Trophoblast cell (in vitro differentiated cells and primary cell): ENCODE data around the gene NGB.

Source experiments
- DNase-seq, 2 donors: peaks; one replicate each; pipeline ENCODE4 v3.0.0-alpha.2; 2016
- H2AFZ ChIP-seq: 2 replicates; pipeline ENCODE4 v1.6.1; 2013; ENCODE audit warnings: low read length, moderate library complexity, mild to moderate bottlenecking; ENCODE audit not compliant: insufficient read depth, poor library complexity
- H2AK5ac ChIP-seq: 2 replicates; pipeline ENCODE4 v1.6.1; 2013; ENCODE audit warnings: mild to moderate bottlenecking, low read length
- H2BK120ac ChIP-seq: 2 replicates; pipeline ENCODE4 v1.6.1; 2013; ENCODE audit warnings: low read length, mild to moderate bottlenecking, moderate library complexity; ENCODE audit not compliant: insufficient read depth, poor library complexity
- H2BK12ac ChIP-seq: 2 replicates; pipeline ENCODE4 v1.6.1; 2013; ENCODE audit warnings: mild to moderate bottlenecking, low read length, moderate library complexity
- H2BK5ac ChIP-seq: 2 replicates; pipeline ENCODE4 v1.6.1; 2013; ENCODE audit warnings: low read length, low read depth, moderate library complexity, mild to moderate bottlenecking; ENCODE audit not compliant: poor library complexity
- H3K14ac ChIP-seq: 2 replicates; pipeline ENCODE4 v1.6.1; 2013; ENCODE audit warnings: mild to moderate bottlenecking, low read length
- H3K18ac ChIP-seq: 2 replicates; pipeline ENCODE4 v1.6.1; 2013; ENCODE audit warnings: mild to moderate bottlenecking, low read length
- H3K23ac ChIP-seq: 2 replicates; pipeline ENCODE4 v1.6.1; 2013; ENCODE audit warnings: low read length
- H3K27ac ChIP-seq: 2 replicates; pipeline ENCODE4 v1.5.1; 2013; ENCODE audit warnings: low read depth, mild to moderate bottlenecking, inconsistent platforms, low read length, moderate library complexity
- H3K27me3 ChIP-seq: 2 replicates; pipeline ENCODE4 v1.6.1; 2013; ENCODE audit warnings: inconsistent platforms, mild to moderate bottlenecking, low read length, moderate library complexity; ENCODE audit not compliant: insufficient read depth
- H3K36me3 ChIP-seq, 2 experiments: 1 replicate in 1 of 2; 2 replicates in 1 of 2; pipeline ENCODE4 v1.6.1; 2013; ENCODE audit warnings: low read length in 2 of 2, mild to moderate bottlenecking in 2 of 2, moderate library complexity in 1 of 2; ENCODE audit not compliant: insufficient read depth in 2 of 2, control insufficient read depth in 1 of 2
- H3K4ac ChIP-seq: 2 replicates; pipeline ENCODE4 v1.6.1; 2013; ENCODE audit warnings: low read depth, mild to moderate bottlenecking, low read length, moderate library complexity
- H3K4me1 ChIP-seq, 2 experiments: 1 replicate in 1 of 2; 2 replicates in 1 of 2; pipeline ENCODE4 v1.6.1; 2013; ENCODE audit warnings: low read length in 2 of 2, mild to moderate bottlenecking in 2 of 2, moderate library complexity in 1 of 2; ENCODE audit not compliant: insufficient read depth in 2 of 2, control insufficient read depth in 1 of 2
- H3K4me2 ChIP-seq: 2 replicates; pipeline ENCODE4 v1.6.1; 2013; ENCODE audit warnings: inconsistent platforms, mild to moderate bottlenecking, low read length, moderate library complexity
- H3K4me3 ChIP-seq: 2 replicates; pipeline ENCODE4 v1.5.1; 2013; ENCODE audit warnings: mild to moderate bottlenecking, low read depth, low read length, inconsistent platforms
- H3K79me1 ChIP-seq: one replicate; pipeline ENCODE4 v1.6.1; 2013; ENCODE audit warnings: low read length
- H3K79me2 ChIP-seq: 2 replicates; pipeline ENCODE4 v1.6.1; 2013; ENCODE audit warnings: low read length, mild to moderate bottlenecking; ENCODE audit not compliant: control insufficient read depth, insufficient read depth, poor library complexity
- H3K9ac ChIP-seq: 2 replicates; pipeline ENCODE4 v1.6.1; 2013; ENCODE audit warnings: mild to moderate bottlenecking, low read length
- H3K9me3 ChIP-seq: 2 replicates; pipeline ENCODE4 v1.6.1; 2013; ENCODE audit warnings: low read depth, mild to moderate bottlenecking, control low read depth, inconsistent platforms, low read length; ENCODE audit not compliant: insufficient read depth
- H4K12ac ChIP-seq: 2 replicates; pipeline ENCODE4 v1.6.1; 2013; ENCODE audit warnings: low read depth, mild to moderate bottlenecking, low read length, moderate library complexity
- H4K8ac ChIP-seq: 2 replicates; pipeline ENCODE4 v1.6.1; 2013; ENCODE audit warnings: low read depth, mild to moderate bottlenecking, low read length, moderate library complexity
- H4K91ac ChIP-seq: one replicate; pipeline ENCODE4 v1.6.1; 2013; ENCODE audit warnings: low read depth, mild to moderate bottlenecking, low read length, moderate library complexity
- WGBS: extraction: QIAGEN DNeasy Blood & Tissue Kit; methylation state at CpG from one replicate; pipeline ENCODE4 v1.1.7; 2013; ENCODE audit warnings: missing lambda C conversion rate; ENCODE audit not compliant: insufficient read length, insufficient coverage; ENCODE audit errors: extremely low coverage; 5-methylcytosine and 5-hydroxymethylcytosine counted together

The NGB gene

DNA sequence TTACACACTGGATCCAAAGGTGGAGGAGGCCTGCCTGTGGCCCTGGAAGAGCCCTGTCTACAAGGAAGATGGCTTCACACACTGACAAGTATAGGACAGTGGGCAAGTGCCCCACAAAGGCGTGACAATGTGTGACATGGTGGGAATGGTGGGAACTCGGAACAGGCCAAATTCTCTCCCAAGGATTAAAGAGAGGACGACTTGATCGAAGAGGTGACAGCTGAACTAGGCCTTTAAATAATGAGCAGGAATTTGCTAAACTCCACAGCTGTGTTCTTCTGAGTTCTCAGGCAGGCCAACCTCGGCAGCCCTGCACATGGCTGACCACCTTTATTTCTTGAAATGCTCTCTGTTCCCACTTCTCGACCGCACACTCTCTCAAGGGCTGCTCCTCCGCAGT, 25.9 kb upstream of the NGB start:
- H3K14ac ChIP-seq: no peak overlapping the region
- no peak overlapping the region for H3K9ac ChIP-seq
- H3K79me2 ChIP-seq: no peaks in the 10 kb centered on the region
- H2BK120ac ChIP-seq: no peak overlapping the region
- H3K9me3 ChIP-seq: no peaks in the 10 kb centered on the region
- no peak for DNase-seq
- no peak overlapping the region for H2BK5ac ChIP-seq
- H4K8ac ChIP-seq: no peak overlapping the region
- H3K18ac ChIP-seq: no peak overlapping the region
- H4K91ac ChIP-seq: no peak overlapping the region
- H3K36me3 ChIP-seq: peaks cover 15 to 32% of the 10 kb centered on the region in 2 experiments
- no peak overlapping the region for H2AK5ac ChIP-seq
- no peak overlapping the region for H3K4ac ChIP-seq
- H3K4me2 ChIP-seq: no peak overlapping the region
- no peak overlapping the region for H4K12ac ChIP-seq
- H3K79me1 ChIP-seq: peaks cover 8% of the 10 kb centered on the region
- no peak overlapping the region for H2AFZ ChIP-seq
- WGBS: no CpG with 5 or more reads among the region's 8 CpGs
- H3K23ac ChIP-seq: no peak overlapping the region
- no peak overlapping the region for H2BK12ac ChIP-seq
- no peak overlapping the region for H3K4me3 ChIP-seq
- peaks cover 0 to 4% of the 10 kb centered on the region in 2 experiments for H3K4me1 ChIP-seq
- no peak overlapping the region for H3K27ac ChIP-seq
- H3K27me3 ChIP-seq: no peaks in the 10 kb centered on the region

DNA sequence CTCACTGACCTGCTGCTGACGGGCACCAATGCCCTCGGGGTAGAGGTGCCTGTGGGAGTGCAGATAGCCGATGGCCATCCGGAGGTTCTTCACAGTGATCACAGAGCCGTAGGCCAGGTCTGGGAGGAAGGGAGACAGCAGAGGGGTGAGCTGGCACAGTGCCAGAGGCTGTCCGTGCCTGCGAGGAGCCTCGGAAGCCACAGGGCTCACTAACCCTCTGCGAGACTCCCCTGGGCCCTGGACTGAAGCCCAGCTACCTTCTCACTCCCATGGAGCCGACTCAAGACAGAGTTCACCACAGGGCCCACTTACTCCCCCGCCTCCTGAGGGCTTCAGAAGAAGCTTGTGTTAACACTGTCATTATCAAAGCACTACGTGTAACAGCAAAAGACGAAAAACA, 25.1 kb upstream of the NGB start:
- Histone ChIP-seq H3K4me2 (no peak overlapping the region), H3K4me1 (peaks cover 0 to 2% of the 10 kb centered on the region in 2 experiments), H4K91ac (no peak overlapping the region), H3K4me3 (no peak overlapping the region), H3K36me3 (peaks cover 15 to 32% of the 10 kb centered on the region in 2 experiments), H3K79me1 (peaks cover under 1% of the 10 kb centered on the region), H3K27me3 (no peaks in the 10 kb centered on the region), H2BK120ac (no peak overlapping the region), H3K9ac (no peak overlapping the region), H3K14ac (no peak overlapping the region), H3K23ac (no peak overlapping the region), H3K79me2 (no peaks in the 10 kb centered on the region), H3K27ac (no peak overlapping the region), H4K8ac (no peak overlapping the region), H4K12ac (no peak overlapping the region), H3K9me3 (no peaks in the 10 kb centered on the region), H2BK5ac (no peak overlapping the region), H2BK12ac (no peak overlapping the region), H3K18ac (peak overlapping the region; percentile 61), H3K4ac (no peak overlapping the region), H2AFZ (no peak overlapping the region), H2AK5ac (no peak overlapping the region)
- no peak for DNase-seq
- no CpG with 5 or more reads among the region's 13 CpGs for WGBS

DNA sequence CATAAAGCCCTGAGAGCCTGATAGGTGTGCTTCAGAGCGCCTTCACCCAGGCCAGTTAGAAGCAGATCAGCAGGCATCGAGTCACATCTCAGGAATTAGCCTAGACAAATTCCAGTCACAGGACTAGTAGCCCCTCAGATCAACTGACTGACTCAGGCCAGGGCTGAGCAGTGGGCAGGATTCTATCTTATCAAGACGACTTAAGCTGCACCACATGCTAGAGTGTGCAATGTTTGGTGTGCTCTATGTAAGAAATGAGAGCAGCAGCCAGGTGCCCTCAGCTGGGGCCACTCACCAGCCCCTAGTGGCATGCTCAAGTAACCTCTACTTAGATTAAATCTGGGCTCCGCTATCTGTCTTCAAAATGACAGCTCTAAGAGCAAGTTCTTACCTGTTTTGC, 19.7 kb upstream of the NGB start:
- Histone ChIP-seq H2BK5ac (no peak overlapping the region), H3K27ac (no peak overlapping the region), H3K18ac (no peak overlapping the region), H3K4me2 (no peak overlapping the region), H3K9me3 (no peaks in the 10 kb centered on the region), H2BK120ac (no peak overlapping the region), H3K14ac (no peak overlapping the region), H3K79me2 (no peaks in the 10 kb centered on the region), H4K12ac (no peak overlapping the region), H3K79me1 (no peaks in the 10 kb centered on the region), H3K4me1 (peaks cover 4 to 8% of the 10 kb centered on the region in 2 experiments), H4K91ac (no peak overlapping the region), H2BK12ac (no peak overlapping the region), H2AFZ (no peak overlapping the region), H3K4me3 (no peak overlapping the region), H3K36me3 (peaks cover 5 to 9% of the 10 kb centered on the region in 2 experiments), H3K4ac (no peak overlapping the region), H2AK5ac (no peak overlapping the region), H3K23ac (no peak overlapping the region), H4K8ac (no peak overlapping the region), H3K27me3 (no peaks in the 10 kb centered on the region), H3K9ac (no peak overlapping the region)
- no CpG with 5 or more reads among the region's 4 CpGs for WGBS
- DNase-seq: peak in 1 of 2 donors; percentile 14

DNA sequence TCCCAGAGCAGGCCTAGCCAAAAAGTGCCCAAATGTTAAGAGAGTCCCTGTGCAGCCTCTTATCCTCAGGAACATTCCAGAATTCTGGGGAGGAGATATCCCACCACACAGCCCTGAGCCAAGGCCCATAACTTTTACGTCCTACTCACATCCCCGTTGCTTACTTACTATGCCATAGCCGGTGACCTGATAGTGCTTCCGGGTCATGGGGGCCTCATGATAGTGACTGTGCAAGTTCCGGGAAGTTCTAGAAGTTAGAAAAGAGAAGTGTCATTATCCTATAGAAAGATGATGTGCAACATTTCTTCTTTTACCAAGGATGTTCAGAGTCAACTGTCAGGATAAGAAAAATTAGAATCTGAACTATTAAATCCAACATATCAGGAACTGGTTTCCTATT, 15.6 kb upstream of the NGB start:
- H2AFZ ChIP-seq: no peak overlapping the region
- no peaks in the 10 kb centered on the region for H3K9me3 ChIP-seq
- H3K4ac ChIP-seq: no peak overlapping the region
- no peak overlapping the region for H3K9ac ChIP-seq
- no peak overlapping the region for H2BK5ac ChIP-seq
- no CpG with 5 or more reads among the region's 5 CpGs for WGBS
- H4K91ac ChIP-seq: no peak overlapping the region
- H3K27me3 ChIP-seq: no peaks in the 10 kb centered on the region
- no peak overlapping the region for H4K8ac ChIP-seq
- no peak overlapping the region for H2BK120ac ChIP-seq
- no peak overlapping the region for H3K4me3 ChIP-seq
- no peak overlapping the region for H3K18ac ChIP-seq
- H3K36me3 ChIP-seq: peaks cover 9 to 37% of the 10 kb centered on the region in 2 experiments
- DNase-seq: no peak
- no peaks in the 10 kb centered on the region for H3K79me1 ChIP-seq
- no peaks in the 10 kb centered on the region for H3K79me2 ChIP-seq
- peaks cover 4 to 8% of the 10 kb centered on the region in 2 experiments for H3K4me1 ChIP-seq
- H3K14ac ChIP-seq: no peak overlapping the region
- no peak overlapping the region for H2BK12ac ChIP-seq
- H3K23ac ChIP-seq: no peak overlapping the region
- no peak overlapping the region for H3K27ac ChIP-seq
- no peak overlapping the region for H2AK5ac ChIP-seq
- no peak overlapping the region for H3K4me2 ChIP-seq
- no peak overlapping the region for H4K12ac ChIP-seq
